GM21390 (cell line): Measurements from ENCODE around the gene SEC23A.

ENCODE experiments used
- ATAC-seq: cut with Tn5 transposase; IDR thresholded peaks from one replicate; pipeline ENCODE4 v1.9.1; 2021; ENCODE audit not compliant: unreplicated experiment

The SEC23A gene

DNA sequence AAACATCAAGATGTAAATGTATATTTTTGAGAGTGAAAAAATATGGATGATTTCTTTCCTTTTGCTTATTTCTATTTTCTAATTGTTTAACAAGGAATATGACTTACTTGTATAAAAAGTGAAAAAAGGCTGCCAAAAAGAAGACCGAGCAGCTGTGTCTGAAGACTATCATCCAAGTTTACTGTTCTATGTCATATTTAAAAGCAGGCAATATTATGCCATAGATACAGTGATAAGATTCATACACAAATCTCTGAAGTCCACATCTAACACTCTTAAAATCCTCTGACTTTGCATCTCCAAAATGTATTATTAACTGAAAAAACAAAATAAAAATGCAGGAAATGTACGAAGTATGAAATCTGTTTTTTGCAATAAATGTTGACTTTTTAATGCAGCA, 109.1 kb downstream of the SEC23A start:
- no peak for ATAC-seq

- ATAC-seq = no peak
These were observed 110.8 kb downstream of the SEC23A start for GRCh38 chr14:38992067-38992844.

- no peak for ATAC-seq
These were observed 111.7 kb downstream of the SEC23A start for GRCh38 chr14:38991299-38991698.

DNA sequence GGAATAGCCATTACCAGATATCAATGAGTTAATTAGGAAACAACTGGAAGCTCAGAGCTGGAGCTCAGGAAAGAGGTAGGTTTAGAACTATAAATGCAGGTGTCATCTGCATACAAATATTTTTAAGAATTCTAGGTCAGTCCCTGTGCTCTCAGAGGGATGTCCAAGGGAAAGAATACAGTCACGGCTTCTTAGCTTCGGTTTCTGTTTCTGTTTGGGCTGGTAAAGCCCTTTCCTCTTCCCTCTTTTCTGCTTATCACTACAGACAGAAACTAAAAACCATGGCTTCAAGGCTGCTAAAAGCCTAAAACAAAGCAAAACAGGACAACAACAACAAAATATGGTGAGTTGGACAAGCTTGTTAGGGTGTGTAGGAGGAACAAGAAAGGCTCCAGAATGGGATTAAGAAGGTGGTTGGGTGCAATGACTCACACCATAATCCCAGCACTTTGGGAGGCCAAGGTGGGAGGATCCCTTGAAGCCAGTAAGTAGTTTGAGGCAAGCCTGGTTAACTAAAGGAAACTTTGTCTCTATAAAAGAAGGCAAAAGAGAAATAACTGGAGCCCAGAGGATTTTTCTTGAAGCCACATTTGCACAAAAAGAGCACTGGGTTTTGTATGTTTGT, 113.0 kb downstream of the SEC23A start:
- ATAC-seq = peak; percentile 97

DNA sequence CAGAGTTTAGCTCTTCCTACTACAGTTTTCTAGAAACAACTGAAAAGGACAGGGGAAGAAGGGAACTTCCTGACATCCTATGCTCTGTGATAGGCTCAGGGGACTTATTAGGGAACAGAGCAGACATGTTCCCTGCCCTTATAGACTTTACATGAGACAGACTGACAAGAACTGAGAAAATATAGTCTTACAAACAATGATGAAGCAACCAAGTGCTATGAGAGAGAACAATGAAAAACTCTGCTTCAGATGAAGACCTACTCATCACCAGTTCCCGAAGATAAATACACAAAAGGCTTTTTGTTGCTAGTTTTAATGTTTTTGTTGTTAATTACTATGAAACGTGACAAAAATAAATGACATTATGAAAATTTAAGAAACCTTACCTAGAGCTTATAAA, 115.3 kb downstream of the SEC23A start:
- ATAC-seq = no peak

- ATAC-seq = no peak
These were observed 120.2 kb downstream of the SEC23A start for GRCh38 chr14:38982837-38983236.

- no peak for ATAC-seq
These were observed 120.8 kb downstream of the SEC23A start for GRCh38 chr14:38982278-38982677.
